HG03565 (cell line): ENCODE measurements around the gene YTHDC2.
"Not testable (repeated sequence)": the region's sequence is repeated elsewhere in the genome, so short reads cannot be mapped to it uniquely, and the experiment has no call there.

Source experiments
- ATAC-seq: cut with Tn5 transposase; IDR thresholded peaks from one replicate; pipeline ENCODE4 v1.9.1; 2021; ENCODE audit warnings: mild to moderate bottlenecking, moderate library complexity; ENCODE audit not compliant: unreplicated experiment

YTHDC2 gene

DNA sequence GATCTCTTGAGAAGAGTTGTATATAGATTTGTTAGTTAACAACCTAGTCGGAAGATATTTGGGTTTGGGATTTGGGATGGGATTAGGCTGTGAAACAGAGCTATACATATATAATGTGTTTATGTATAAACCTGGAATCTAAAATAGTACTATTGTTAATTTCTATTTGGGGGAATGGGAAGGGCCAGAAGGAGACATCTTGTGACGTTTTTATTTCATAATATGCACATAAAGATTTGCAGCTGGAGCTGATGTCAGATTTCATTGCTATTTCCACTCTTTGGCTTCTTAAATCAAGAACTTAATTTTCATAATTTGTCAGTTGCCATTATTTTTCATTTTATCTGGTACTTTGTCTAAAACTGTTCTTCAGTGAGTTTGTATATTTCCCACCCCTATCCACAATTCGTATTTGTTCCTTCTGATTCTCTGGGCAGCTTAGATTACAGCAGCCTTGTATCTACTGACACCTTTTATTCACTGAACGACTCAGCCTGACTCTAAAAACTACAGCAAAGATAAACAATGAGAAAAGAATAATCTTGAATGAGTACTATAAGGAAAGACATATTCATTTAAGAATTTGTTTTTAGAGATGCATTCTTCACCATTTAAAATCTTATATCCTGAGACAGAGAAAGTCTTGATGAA, 86.9 kb downstream of the YTHDC2 start:
- ATAC-seq = no peak

DNA sequence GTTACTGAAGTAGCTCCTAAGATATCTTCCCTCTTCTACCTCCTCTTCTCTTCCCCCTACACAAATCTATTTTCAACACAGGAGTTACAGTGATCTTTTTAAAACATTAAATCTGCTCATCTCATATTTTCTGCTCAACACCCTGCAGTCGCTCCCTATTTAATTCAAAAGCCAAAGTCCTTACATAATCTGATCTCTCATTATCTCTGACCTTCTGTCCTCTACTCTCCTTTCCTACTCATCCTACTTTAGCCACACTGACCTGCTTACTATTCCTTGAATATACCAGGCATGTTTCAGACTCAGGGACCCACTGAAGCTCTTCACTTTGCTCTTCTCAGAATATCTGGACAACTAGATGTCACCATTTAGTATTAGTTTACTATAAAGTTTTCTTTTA, 87.9 kb downstream of the YTHDC2 start:
- ATAC-seq = no peak

DNA sequence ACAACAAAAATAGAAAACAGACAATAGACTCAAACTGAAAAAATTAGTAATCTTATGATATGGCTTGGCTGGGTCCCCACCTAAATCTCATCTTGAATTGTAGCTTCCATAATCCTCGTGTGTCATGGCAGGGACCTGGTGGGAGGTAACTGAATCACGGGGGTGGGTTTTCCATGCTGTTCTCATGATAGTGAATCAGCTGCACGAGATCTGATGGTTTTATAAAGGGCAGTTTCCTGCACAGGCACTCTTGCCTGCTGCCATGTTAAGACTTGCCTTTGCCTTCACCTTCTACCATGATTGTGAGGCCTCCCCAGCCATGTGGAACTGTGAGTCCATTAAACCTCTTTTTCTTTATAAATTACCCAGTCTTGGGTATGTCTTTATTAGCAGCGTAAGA, 89.8 kb downstream of the YTHDC2 start:
- not testable (repeated sequence) for ATAC-seq

DNA sequence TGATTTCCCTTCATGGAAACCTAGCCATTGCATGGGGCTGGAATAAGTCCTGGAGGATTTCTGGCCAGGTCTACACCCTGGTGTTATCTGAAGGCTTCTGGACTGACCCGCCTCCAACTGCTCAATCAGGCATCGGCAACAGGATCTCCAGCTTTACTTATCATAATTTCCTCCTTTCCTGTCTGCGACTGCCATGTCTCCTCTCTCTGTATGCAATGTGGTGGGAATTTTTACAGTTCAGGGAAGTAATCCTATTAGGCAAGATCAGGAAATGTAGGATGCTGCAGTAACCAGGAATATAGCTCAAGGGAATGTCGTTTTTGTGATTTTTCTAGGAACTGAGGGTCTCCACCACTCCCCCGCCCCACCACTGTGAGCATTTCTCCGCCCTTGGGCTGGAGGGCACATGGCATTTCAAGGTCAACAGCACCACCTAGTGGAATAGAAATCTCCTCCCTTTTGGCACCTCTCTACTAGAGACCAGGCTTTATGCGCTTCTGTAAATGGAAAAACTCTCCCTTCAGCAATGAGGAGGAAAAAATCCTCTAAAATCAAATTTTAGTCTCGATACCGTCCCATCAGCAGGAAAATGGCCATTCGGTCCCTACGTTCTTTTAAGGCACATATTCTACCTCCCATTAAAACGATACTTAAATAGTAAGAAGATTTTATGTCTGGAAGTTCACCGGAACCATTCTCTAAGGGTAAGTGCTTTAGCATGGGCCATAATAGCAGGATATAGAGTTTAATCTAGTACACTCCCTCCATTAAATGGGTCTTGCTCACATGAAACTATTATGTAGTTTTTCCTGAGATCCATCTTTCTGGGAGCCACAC, 93.0 kb downstream of the YTHDC2 start:
- peak; percentile 87 for ATAC-seq

DNA sequence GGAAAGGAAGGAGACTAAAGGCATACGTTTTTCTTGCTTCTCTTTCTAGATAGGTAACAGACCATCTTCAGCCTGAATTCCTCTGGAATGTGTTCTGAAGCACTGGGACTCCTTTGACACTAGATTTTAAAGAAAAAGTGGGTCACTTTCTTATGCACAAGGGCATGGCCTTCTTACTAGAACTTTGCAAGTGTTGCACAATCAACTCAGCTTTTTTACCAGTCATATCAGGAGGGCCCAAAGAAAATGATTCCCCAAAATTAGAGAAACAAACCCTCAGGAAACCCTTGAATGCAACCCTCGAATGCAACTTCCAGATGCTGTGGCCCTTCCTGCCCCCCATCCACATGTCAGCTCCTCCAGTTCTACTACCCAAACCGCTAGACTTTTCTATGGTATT, 93.9 kb downstream of the YTHDC2 start:
- ATAC-seq = no peak

DNA sequence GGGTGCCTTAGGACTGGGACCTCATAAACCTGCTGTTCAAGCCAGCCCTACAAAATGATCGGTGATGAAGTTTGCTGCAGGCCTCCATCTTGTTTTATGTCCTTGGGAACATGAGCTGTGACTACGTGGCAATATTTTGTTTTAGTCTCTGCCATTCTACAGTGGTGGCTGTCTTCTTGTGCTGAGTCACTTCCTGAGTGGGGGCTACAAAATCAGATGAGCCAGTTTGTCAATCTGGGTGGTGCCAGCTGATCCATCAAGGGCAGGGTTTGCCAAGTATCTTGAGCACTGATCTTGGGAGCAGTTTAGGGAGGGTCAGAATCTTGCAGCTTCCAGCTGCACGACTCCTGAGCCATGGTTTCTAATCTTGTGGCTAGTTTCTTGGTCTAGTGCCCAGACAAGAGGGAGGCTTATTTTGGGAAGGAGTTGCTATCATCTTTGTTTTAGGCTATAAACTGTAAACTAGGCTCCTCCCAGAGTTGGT, 94.7 kb downstream of the YTHDC2 start:
- no peak for ATAC-seq

DNA sequence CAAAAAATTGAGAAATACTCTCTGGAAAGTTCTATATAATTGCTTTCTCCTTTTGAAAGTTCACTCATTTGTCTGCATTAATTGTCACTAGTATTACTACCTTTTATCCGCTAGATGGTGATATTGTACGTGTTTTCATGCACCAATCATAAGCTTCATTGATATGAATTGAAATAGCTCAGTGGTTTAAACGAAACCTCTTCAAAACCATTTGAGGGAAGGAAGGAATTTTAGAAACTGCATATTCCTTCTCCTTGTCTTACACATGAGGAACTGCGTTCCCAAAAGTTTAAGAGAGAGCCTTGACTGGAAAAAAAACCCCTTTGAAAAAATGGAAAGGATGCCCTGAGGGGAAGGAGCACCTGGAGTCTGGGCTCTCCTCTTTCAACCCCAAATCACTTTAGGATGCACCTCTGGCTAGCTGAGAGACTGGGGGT, 98.6 kb downstream of the YTHDC2 start:
- no peak for ATAC-seq

DNA sequence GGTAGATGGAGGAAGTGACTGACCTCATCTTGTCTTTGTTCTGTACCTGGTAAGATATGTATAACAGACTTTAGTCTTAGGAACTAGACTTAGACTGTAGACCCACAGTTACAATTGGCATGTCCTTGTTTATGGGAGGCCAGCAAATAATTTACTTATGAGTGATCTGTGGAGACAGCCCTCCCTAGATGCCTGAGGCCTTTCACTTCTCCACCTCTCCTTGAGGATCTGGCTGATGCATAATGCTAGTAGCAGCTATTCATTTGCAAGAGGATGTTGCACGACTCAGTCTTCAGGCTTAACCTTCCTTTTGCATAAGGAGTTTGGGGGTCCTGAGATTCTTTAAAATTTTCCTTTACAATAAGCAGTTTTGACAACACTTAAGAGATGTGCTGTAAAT, 100.7 kb downstream of the YTHDC2 start:
- ATAC-seq = no peak

DNA sequence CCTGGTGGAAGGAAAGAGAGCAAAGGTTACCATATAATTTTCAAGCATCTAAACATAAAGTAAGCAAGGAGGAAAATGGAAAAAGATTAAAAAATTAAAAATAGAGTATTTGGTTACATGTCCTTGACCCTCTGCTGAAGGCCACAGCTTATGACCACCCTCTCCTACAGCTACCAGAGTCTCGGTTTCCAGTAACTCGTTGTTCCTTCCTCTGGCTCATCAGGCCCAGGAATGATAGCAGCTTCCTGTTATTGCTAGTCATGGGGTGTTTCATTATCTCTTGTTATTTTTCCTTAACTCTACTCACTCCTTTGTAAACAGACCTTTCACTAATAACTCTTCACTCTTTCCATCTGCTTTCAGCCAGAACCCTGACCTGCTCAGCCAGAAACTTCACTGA, 102.2 kb downstream of the YTHDC2 start:
- ATAC-seq = no peak

DNA sequence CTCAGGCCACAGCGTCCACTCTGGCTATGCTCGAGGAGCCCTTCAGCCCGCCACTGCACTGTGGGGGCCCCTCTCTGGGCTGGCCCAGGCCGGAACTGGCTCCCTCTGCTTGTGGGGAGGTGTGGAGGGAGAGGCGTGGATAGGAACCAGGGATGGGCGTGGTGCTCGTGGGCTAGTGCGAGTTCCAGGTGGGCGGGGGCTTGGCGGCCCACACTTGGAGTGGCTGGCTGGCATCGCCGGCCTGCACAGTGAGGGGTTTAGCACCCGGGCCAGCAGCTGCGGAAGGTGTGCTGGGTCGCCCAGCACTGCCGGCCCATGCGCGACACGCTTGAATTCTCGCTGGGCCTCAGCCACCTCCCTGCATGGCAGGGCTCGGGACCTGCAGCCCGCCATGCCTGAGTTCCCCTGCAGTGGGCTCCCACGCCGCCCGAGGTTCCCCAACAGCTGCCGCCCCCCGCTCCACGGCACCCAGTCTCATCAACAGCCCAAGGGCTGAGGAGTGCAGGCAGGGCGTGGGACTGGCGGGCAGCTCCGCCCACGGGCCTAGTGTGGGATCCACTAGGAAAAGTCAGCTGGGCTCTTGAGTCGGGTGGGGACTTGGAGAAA, 103.8 kb downstream of the YTHDC2 start:
- no peak for ATAC-seq

DNA sequence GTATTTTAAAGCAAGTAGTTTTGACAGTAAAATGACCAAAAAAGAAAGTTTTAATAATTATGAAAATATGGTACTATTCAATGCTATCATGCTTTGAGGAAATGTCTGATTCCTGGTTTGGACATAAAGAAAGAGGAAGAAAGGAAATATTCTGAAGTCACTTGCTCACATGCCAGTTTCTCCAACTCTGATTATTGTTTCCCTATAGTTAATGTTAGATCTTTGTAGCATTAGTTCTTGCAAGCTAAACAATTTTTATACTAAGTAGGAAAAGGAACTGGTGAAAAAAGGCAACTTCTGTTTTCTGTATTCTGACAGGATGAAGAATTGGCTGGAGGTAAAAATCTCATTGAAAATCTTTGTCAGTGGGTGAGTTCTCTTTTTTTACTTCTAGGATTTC, 119.5 kb downstream of the YTHDC2 start:
- no peak for ATAC-seq

DNA sequence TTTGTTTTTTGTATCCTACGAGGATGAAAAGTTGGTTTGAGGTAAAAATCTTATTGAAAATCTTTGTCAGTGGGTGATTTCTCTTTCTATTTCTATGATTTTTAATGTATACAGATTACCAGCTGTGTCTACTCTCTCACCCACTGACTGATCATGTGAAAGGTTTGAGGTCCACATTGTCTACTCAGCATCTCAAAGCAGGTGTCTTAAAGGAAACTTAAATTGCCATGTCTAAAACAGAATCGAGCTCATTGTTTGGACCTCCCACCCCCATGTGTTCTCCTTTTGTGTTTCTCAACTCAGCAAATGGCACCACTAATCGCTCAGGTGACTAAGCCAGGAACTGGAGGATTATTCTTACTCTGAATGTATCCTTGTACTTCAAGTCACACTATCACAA, 121.5 kb downstream of the YTHDC2 start:
- no peak for ATAC-seq

DNA sequence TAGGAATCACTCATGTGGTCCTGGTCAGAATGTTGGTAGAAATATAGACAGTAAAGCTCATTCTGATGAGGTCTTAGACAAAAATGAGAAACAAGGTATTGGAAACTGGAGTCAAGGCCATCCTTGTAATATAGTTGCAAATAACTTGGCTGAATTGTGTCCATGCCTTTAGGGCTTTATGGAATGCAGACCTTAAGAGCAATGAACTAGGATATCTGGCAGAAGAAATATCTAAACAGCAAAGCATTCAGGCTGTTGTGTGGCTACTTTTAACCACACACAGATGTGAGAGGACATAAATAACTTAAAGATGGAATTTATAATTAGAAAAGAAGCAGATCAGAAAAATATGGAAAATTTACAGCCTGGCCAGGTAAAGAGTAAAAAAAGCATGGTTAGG, 128.2 kb downstream of the YTHDC2 start:
- no peak for ATAC-seq
